Iris pigment epithelial cell (primary cell): ENCODE measurements around the gene KIF3A.
A peak's percentile ranks its signal among the peaks of the same experiment; 100 is the strongest.

Experiments used
- DNase-seq: peaks from one replicate; pipeline ENCODE4 v3.0.0-alpha.2; 2011; ENCODE audit warnings: low read depth

The KIF3A gene

GRCh38 chr5:132662925-132663770, 74.2 kb downstream of the KIF3A start:
- peak; percentile 35 for DNase-seq

- no peak for DNase-seq
Measured at GRCh38 chr5:132662004-132662401, 75.3 kb downstream of the KIF3A start.

- DNase-seq: peak; percentile 20
Measured at GRCh38 chr5:132661231-132662003, 75.9 kb downstream of the KIF3A start.

- DNase-seq: no peak
Measured at GRCh38 chr5:132659598-132660493, 77.5 kb downstream of the KIF3A start.

- DNase-seq: no peak
Measured at GRCh38 chr5:132658381-132659302, 78.7 kb downstream of the KIF3A start.

- no peak for DNase-seq
Measured at GRCh38 chr5:132657676-132658380, 79.5 kb downstream of the KIF3A start, which contains the start of gene IL13. IL13 (plus strand) TSS chr5:132658173; CDS start chr5:132658187, 14 bp downstream.

GRCh38 chr5:132656774-132657355, 80.5 kb downstream of the KIF3A start:
- no peak for DNase-seq

- DNase-seq: peak; percentile 14
Measured at GRCh38 chr5:132655821-132656773, 81.2 kb downstream of the KIF3A start.

- DNase-seq: no peak
Measured at GRCh38 chr5:132653716-132654115, 83.6 kb downstream of the KIF3A start.

- no peak for DNase-seq
Measured at GRCh38 chr5:132651838-132652469, 85.4 kb downstream of the KIF3A start.

GRCh38 chr5:132648355-132648754, 89.0 kb downstream of the KIF3A start:
- DNase-seq: no peak

GRCh38 chr5:132647473-132647872, 89.9 kb downstream of the KIF3A start:
- DNase-seq: no peak

GRCh38 chr5:132646583-132647266, 90.6 kb downstream of the KIF3A start:
- DNase-seq: no peak

- DNase-seq: no peak
Measured at GRCh38 chr5:132644177-132644576, 93.2 kb downstream of the KIF3A start.
